ENCODE data around the gene MERTK.

Gene MERTK

GRCh38 chr2:112074506-112074905 is 176.1 kb downstream of the MERTK start:
- Histone ChIP-seq H3K4me3 (ENCODE audit: low read length) (no peak overlapping the region), H3K36me3 (ENCODE audit: control insufficient read depth, low read depth, low read length) (no peaks in the 10 kb centered on the region), H3K27ac (ENCODE audit: low read length) (no peak overlapping the region), H3K9ac (ENCODE audit: low read length) (no peak overlapping the region), H3K27me3 (ENCODE audit: control insufficient read depth, insufficient read depth, low read length) (no peaks in the 10 kb centered on the region), H3K9me3 (ENCODE audit: control insufficient read depth, low read depth, low read length) (no peaks in the 10 kb centered on the region), H3K4me1 (ENCODE audit: control insufficient read depth, low read depth, low read length) (no peaks in the 10 kb centered on the region)

- no peaks in the 10 kb centered on the region for H3K4me1 ChIP-seq (ENCODE audit: control insufficient read depth, low read depth, low read length)
- no peaks in the 10 kb centered on the region for H3K9me3 ChIP-seq (ENCODE audit: control insufficient read depth, low read depth, low read length)
- no peak overlapping the region for H3K9ac ChIP-seq (ENCODE audit: low read length)
- H3K27ac ChIP-seq (ENCODE audit: low read length) = no peak overlapping the region
- no peak overlapping the region for H3K4me3 ChIP-seq (ENCODE audit: low read length)
- no peaks in the 10 kb centered on the region for H3K27me3 ChIP-seq (ENCODE audit: control insufficient read depth, insufficient read depth, low read length)
- H3K36me3 ChIP-seq (ENCODE audit: control insufficient read depth, low read depth, low read length) = no peaks in the 10 kb centered on the region
Observed at GRCh38 chr2:112075490-112076260, 177.3 kb downstream of the MERTK start.

- Histone ChIP-seq H3K27ac (ENCODE audit: low read length) (no peak overlapping the region), H3K9ac (ENCODE audit: low read length) (no peak overlapping the region), H3K4me1 (ENCODE audit: control insufficient read depth, low read depth, low read length) (no peaks in the 10 kb centered on the region), H3K9me3 (ENCODE audit: control insufficient read depth, low read depth, low read length) (no peaks in the 10 kb centered on the region), H3K4me3 (ENCODE audit: low read length) (no peak overlapping the region), H3K36me3 (ENCODE audit: control insufficient read depth, low read depth, low read length) (no peaks in the 10 kb centered on the region), H3K27me3 (ENCODE audit: control insufficient read depth, insufficient read depth, low read length) (no peaks in the 10 kb centered on the region)
Observed at GRCh38 chr2:112077814-112078213, 179.4 kb downstream of the MERTK start.
